ENCODE measurements around the gene MYOCD. TPM values are rescaled to one million over a fixed set of nuclear protein-coding genes. Genes with fewer than 3 reads are reported as not detected.

Gene MYOCD
- total and polyA plus RNA-seq, 9 donors: 2.3 to 44.4 (median 9.1) TPM

- DNase-seq: no peak
- no peaks in the 10 kb centered on the region for H3K27me3 ChIP-seq
- H3K4me3 ChIP-seq: no peak overlapping the region
- 46 to 52% (median 49%) methylated on average over 7 of the region's 7 CpGs for WGBS, 3 donors
- peaks cover 12% of the 10 kb centered on the region for H3K4me1 ChIP-seq (ENCODE audit: insufficient read depth)
- H3K36me3 ChIP-seq: no peaks in the 10 kb centered on the region
- no peak overlapping the region for H3K27ac ChIP-seq
- H3K9me3 ChIP-seq: no peaks in the 10 kb centered on the region
- intact Hi-C loops (cut with DNase I): no loop called here
- no peak for TF ChIP-seq CTCF (IDR thresholded peaks at IDR 0.05)
- TF ChIP-seq EP300 (IDR thresholded peaks at IDR 0.05): no peak
- TF ChIP-seq POLR2A (IDR thresholded peaks at IDR 0.05): no peak
These were observed 62.2 kb downstream of the MYOCD start for GRCh38 chr17:12727881-12728280.

- no peak overlapping the region for H3K4me3 ChIP-seq
- H3K9me3 ChIP-seq: no peaks in the 10 kb centered on the region
- TF ChIP-seq EP300 (IDR thresholded peaks at IDR 0.05) (no peak), POLR2A (IDR thresholded peaks at IDR 0.05) (no peak), CTCF (IDR thresholded peaks at IDR 0.05) (no peak)
- no peak for DNase-seq
- H3K4me1 ChIP-seq (ENCODE audit: insufficient read depth): peaks cover 12% of the 10 kb centered on the region
- intact Hi-C loops (cut with DNase I): no loop called here
- WGBS, 3 donors: 70 to 89% (median 78%) methylated on average over 5 of the region's 5 CpGs
- H3K36me3 ChIP-seq: no peaks in the 10 kb centered on the region
- no peak overlapping the region for H3K27ac ChIP-seq
- no peaks in the 10 kb centered on the region for H3K27me3 ChIP-seq
These were observed 63.4 kb downstream of the MYOCD start for GRCh38 chr17:12729086-12729485.

GRCh38 chr17:12730421-12730820 is 64.7 kb downstream of the MYOCD start:
- H3K4me3 ChIP-seq: no peak overlapping the region
- WGBS, 3 donors: 91 to 96% (median 94%) methylated on average over 5 of the region's 5 CpGs
- no peaks in the 10 kb centered on the region for H3K9me3 ChIP-seq
- DNase-seq: no peak
- intact Hi-C loops (cut with DNase I): loop anchor here in 1 of 4 donors (10.0 kb wide), 1 partner anchor 546 kb away; no protein-coding TSS in a partner anchor
- H3K27ac ChIP-seq: no peak overlapping the region
- peaks cover 12% of the 10 kb centered on the region for H3K4me1 ChIP-seq (ENCODE audit: insufficient read depth)
- TF ChIP-seq CTCF (IDR thresholded peaks at IDR 0.05): no peak
- no peak for TF ChIP-seq EP300 (IDR thresholded peaks at IDR 0.05)
- no peak for TF ChIP-seq POLR2A (IDR thresholded peaks at IDR 0.05)
- H3K36me3 ChIP-seq: no peaks in the 10 kb centered on the region
- no peaks in the 10 kb centered on the region for H3K27me3 ChIP-seq

- WGBS, 3 donors: 45 to 57% (median 47%) methylated on average over 10 of the region's 10 CpGs
- DNase-seq: peak in 1 of 5 donors; percentile 22
- no peaks in the 10 kb centered on the region for H3K27me3 ChIP-seq
These were observed 65.3 kb downstream of the MYOCD start for GRCh38 chr17:12730931-12731521.

More at GRCh38 chr17:12730931-12731521, 65.3 kb downstream of the MYOCD start:
- Histone ChIP-seq H3K36me3 (no peaks in the 10 kb centered on the region), H3K4me3 (no peak overlapping the region), H3K27ac (no peak overlapping the region), H3K9me3 (no peaks in the 10 kb centered on the region), H3K4me1 (ENCODE audit: insufficient read depth) (peaks cover 13% of the 10 kb centered on the region)
- TF ChIP-seq CTCF (IDR thresholded peaks at IDR 0.05): no peak
- TF ChIP-seq EP300 (IDR thresholded peaks at IDR 0.05): no peak
- TF ChIP-seq POLR2A (IDR thresholded peaks at IDR 0.05): no peak
- intact Hi-C loops (cut with DNase I): loop anchor here in 1 of 4 donors (10.0 kb wide), 1 partner anchor 546 kb away; no protein-coding TSS in a partner anchor

Data from ovary (tissue), 9 donors.